Body of pancreas (tissue), 4 donors: Measurements from ENCODE around the gene SMPD1. TPM values are rescaled to one million over a fixed set of nuclear protein-coding genes. Genes with fewer than 3 reads are reported as not detected.

Experiments used
- ATAC-seq: fragments of 150-250 bp; one replicate; pipeline ENCODE4 v1.9.1; 2016
- DNase-seq, 4 donors: peaks; one replicate each; pipeline ENCODE4 v3.0.0-alpha.2; 2019
- H3K27ac ChIP-seq, 4 donors: fragments of 200-600 bp; sonication (generic); 1 replicate in 3 of 4; 2 replicates in 1 of 4; pipeline versions ENCODE4 v1.5.1 to v1.6.1; 2016 to 2019; ENCODE audit warnings: mild to moderate bottlenecking in 1 of 4, mixed read lengths in 1 of 4, moderate library complexity in 1 of 4
- H3K27me3 ChIP-seq, 2 donors: fragments of 200-600 bp; sonication (generic); one replicate each; pipeline ENCODE4 v1.6.0; 2016; ENCODE audit warnings: mild to moderate bottlenecking in 1 of 2
- H3K36me3 ChIP-seq, 2 donors: fragments of 200-600 bp; sonication (generic); replicated peaks in 1 of 2; 2 replicates each; pipeline ENCODE4 v1.5.1; 2016; ENCODE audit warnings: low read depth in 2 of 2; ENCODE audit not compliant: insufficient read depth in 1 of 2
- H3K4me1 ChIP-seq: fragments of 200-600 bp; sonication (generic); one replicate; pipeline ENCODE4 v1.6.0; 2016
- H3K4me3 ChIP-seq, 2 donors: fragments of 200-600 bp; sonication (generic); 1 replicate in 1 of 2; 2 replicates in 1 of 2; pipeline ENCODE4 v1.5.1; 2016 to 2019
- H3K9me3 ChIP-seq, 3 donors: fragments of 200-600 bp; sonication (generic); 1 replicate in 2 of 3; 2 replicates in 1 of 3; pipeline ENCODE4 v1.5.1; 2016
- CTCF ChIP-seq, 7 experiments: fragments of 450-650 bp in 4 of 7; fragments of 200-600 bp in 3 of 7; sonication (generic) in 3 of 7; IDR thresholded peaks; one replicate each; pipeline ENCODE4 v1.5.1; 2016 to 2019; ENCODE audit warnings: antibody characterized with exemption in 7 of 7
- POLR2A ChIP-seq, 3 donors: fragments of 450-650 bp; IDR thresholded peaks; one replicate each; pipeline ENCODE4 v1.6.1; 2016; ENCODE audit warnings: antibody characterized with exemption in 3 of 3, mild to moderate bottlenecking in 2 of 3
- WGBS, 2 donors: methylation state at CpG; one replicate each; pipeline ENCODE4 v1.1.5; 2017; 5-methylcytosine and 5-hydroxymethylcytosine counted together
- intact Hi-C: fragments of 100-400 bp; cut with DNase I; formaldehyde crosslinking; loops from one replicate; pipeline ENCODE4 v1.15.1; 2023
- total RNA-seq, 2 donors: library from RNA; depleted of rRNA; stranded (reverse); fragments of >200 nt; gene quantifications; one replicate each; pipeline ENCODE4 v1.1.0, GENCODE V29; 2016

The SMPD1 gene
- total RNA-seq, 2 donors from 2014 or later = 17.1 to 29.7 TPM

DNA sequence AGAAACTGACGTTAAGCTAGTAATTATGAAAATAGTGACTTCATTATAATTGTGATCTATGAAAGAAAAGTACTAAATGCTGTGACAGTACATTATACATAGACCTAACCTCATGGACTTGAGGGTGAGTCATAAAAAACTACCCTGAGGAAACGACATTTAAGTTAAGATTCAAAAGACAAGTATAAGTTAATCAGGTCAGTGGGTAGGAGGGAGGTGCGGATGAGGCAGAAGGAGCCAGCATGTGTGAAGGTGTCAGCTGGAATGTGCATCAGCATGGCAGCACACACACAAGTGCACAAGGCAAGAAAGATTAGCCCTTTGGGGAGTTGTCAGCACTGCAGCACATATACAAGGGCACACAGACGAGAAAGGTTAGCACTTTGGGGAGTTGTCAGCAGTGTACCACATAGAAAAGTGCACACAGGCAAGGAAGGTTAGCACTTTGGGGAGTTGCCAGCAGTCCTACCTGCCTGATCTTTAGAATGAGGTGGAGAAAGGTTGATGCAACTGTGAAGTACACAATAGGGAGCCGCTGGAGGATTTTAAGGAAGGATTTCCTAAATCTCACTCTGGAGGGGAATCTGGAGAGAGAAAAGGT lies 38.4 kb upstream of the SMPD1 start:
- DNase-seq = no peak
- Histone ChIP-seq H3K9me3 (no peaks in the 10 kb centered on the region), H3K36me3 (no peaks in the 10 kb centered on the region), H3K27ac (no peak overlapping the region), H3K27me3 (no peaks in the 10 kb centered on the region), H3K4me3 (no peak overlapping the region), H3K4me1 (peaks cover 28% of the 10 kb centered on the region)
- TF ChIP-seq POLR2A (IDR thresholded peaks at IDR 0.05) = no peak
- no peak for TF ChIP-seq CTCF (IDR thresholded peaks at IDR 0.05)
- ATAC-seq = no peak
- intact Hi-C loops = no loop called here
- 75 to 80% methylated on average over 5 of the region's 5 CpGs for WGBS, 2 donors

DNA sequence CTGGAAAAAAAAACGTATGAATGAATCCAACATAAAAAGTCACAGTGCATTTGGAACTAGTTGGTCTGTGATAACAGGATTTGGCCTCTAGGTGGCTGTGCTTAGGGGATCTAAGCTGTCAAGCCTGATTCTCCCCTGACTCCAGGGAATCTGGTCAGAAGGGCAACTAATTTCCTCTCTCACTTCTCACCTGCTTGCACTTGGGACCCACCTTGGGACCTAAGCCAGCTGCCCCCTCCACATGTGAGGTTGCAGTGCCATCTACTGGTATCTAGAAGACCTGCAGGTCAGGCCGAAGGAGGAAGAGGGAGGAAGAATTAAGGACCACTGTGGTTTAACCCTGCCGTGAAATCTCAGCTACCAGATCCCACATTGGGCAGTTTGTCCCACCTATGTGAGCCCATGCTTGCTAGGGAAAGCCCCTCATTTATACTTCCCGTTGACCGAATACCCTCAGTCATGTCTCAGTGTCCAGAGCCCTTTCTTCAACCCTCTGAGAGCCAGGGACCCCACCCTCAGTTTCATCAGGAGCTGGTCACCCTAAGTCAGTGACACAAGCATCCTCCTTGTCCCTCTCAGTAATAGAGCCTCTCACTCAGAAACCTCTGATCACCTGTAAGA lies 36.8 kb upstream of the SMPD1 start:
- intact Hi-C loops = no loop called here

DNA sequence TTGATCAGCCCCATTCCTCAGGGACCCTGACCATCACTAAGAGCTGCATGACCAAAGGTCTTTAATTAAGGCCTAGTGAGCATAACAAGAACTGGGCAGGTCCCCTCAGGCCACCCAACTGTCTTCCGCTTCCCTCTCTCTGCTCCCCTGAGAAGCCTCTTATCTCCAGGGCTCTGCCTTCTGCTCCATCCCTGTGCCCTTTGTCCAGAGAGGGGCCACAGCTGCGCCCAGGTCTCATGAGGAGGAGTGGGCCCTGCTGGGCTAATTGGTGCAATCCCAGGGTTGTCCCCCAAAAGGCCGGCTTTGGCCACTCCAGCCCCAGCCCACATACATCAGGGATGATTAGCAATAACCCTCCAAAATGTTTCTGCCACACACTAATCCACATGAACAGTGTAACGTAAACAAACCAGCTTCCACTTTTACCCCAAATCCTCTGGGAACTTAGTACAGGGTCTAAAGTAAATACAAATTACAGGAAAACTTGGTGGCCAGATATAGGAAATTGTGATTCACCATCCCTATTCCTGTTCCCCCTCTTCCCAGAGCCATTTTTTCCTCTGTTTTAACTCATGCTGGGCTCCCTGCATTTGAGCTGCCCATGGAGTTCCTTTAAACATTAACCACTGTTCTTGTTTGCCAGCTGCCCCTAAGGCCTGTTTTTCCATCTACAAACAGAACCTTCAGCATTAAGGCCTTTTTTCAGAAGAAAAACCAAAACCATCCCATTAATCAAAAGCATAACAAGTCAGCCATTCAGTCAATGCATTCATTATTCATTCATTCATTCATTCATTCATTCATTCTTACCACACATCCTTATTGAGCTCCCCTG lies 35.4 kb upstream of the SMPD1 start:
- H3K27ac ChIP-seq = peak overlapping the region; percentile 48 to 65 (median 58)
- ATAC-seq (peak; percentile 34), DNase-seq (peak in 2 of 4 donors; percentile 25 to 44)
- H3K9me3 ChIP-seq = no peaks in the 10 kb centered on the region
- no peaks in the 10 kb centered on the region for H3K27me3 ChIP-seq
- WGBS, 2 donors = 25 to 47% methylated on average over 4 of the region's 4 CpGs
- no peaks in the 10 kb centered on the region for H3K36me3 ChIP-seq
- no peak for TF ChIP-seq CTCF (IDR thresholded peaks at IDR 0.05)
- TF ChIP-seq POLR2A (IDR thresholded peaks at IDR 0.05) = no peak
- H3K4me3 ChIP-seq = no peak overlapping the region
- intact Hi-C loops = no loop called here
- peaks cover 30% of the 10 kb centered on the region for H3K4me1 ChIP-seq

More for the DNA sequence above, 36.8 kb upstream of the SMPD1 start:
- WGBS, 2 donors = 1 to 5% methylated on average over 4 to 5 of the region's 5 CpGs
- peak overlapping the region in 1 of 4 donors; percentile 23 for H3K27ac ChIP-seq
- peaks cover 30% of the 10 kb centered on the region for H3K4me1 ChIP-seq
- peak; percentile 78 for ATAC-seq
- H3K27me3 ChIP-seq = no peaks in the 10 kb centered on the region
- no peaks in the 10 kb centered on the region for H3K9me3 ChIP-seq
- TF ChIP-seq CTCF (IDR thresholded peaks at IDR 0.05) = peak; percentile 91 to 99 (median 95)
- TF ChIP-seq POLR2A (IDR thresholded peaks at IDR 0.05) = no peak
- DNase-seq = peak; percentile 71 to 89 (median 84)
- no peak overlapping the region for H3K4me3 ChIP-seq
- H3K36me3 ChIP-seq = no peaks in the 10 kb centered on the region

- 7 to 9% methylated on average over 4 of the region's 4 CpGs for WGBS, 2 donors
- no peaks in the 10 kb centered on the region for H3K27me3 ChIP-seq
- no peak overlapping the region for H3K4me3 ChIP-seq
- H3K9me3 ChIP-seq = no peaks in the 10 kb centered on the region
- intact Hi-C loops = no loop called here
- ATAC-seq = peak; percentile 18
- TF ChIP-seq POLR2A (IDR thresholded peaks at IDR 0.05) (no peak), CTCF (IDR thresholded peaks at IDR 0.05) (no peak)
- DNase-seq = peak in 3 of 4 donors; percentile 20 to 42 (median 33)
- peak overlapping the region in 3 of 4 donors; percentile 47 to 62 (median 49) for H3K27ac ChIP-seq
- H3K4me1 ChIP-seq = peaks cover 30% of the 10 kb centered on the region
- H3K36me3 ChIP-seq = no peaks in the 10 kb centered on the region
These were observed 33.7 kb upstream of the SMPD1 start for GRCh38 chr11:6356503-6357055.
